ENCODE data around the gene GPR61. TPM values are rescaled to one million over a fixed set of nuclear protein-coding genes. Genes with fewer than 3 reads are reported as not detected.

The GPR61 gene
- total RNA-seq, 1 experiment from 2014 or later, result not detected

- ChIA-PET CTCF (no interaction called here), POLR2A (ENCODE audit: unreplicated experiment) (no interaction called here)
- no TSS peak for BruUV-seq (replicated peaks)
- Histone ChIP-seq H3K36me3 (ENCODE audit: low read depth) (peaks cover 69% of the 10 kb centered on the region), H2AFZ (no peak overlapping the region), H3K9me3 (ENCODE audit: insufficient read depth, low read depth) (no peaks in the 10 kb centered on the region), H3K27me3 (ENCODE audit: insufficient read depth, low read depth) (no peaks in the 10 kb centered on the region), H3K27ac (no peak overlapping the region), H3K4me2 (no peak overlapping the region), H3K9me2 (ENCODE audit: insufficient read depth) (no peaks in the 10 kb centered on the region), H4K20me1 (ENCODE audit: insufficient read depth) (peaks cover 6% of the 10 kb centered on the region; the same call in 1 of the 2 replicates), H3K4me3 (no peak overlapping the region), H3K79me2 (ENCODE audit: low read depth) (no peaks in the 10 kb centered on the region; the same call in 1 of the 2 replicates), H3K4me1 (replicated peaks; ENCODE audit: insufficient read depth) (no peaks in the 10 kb centered on the region), H3F3A (ENCODE audit: insufficient read depth, low read depth) (peaks cover 17% of the 10 kb centered on the region; the same call in 1 of the 2 replicates)
- DNase-seq, result no peak
- intact Hi-C loops (cut with micrococcal nuclease; ENCODE audit: unreplicated experiment), result no loop called here
- no peak for TF ChIP-seq CTCF (conservative IDR thresholded peaks at IDR 0.05)
- TF ChIP-seq EZH2 (IDR thresholded peaks at IDR 0.05; ENCODE audit: low read depth), result no peak
These were observed 50.0 kb downstream of the GPR61 start for GRCh38 chr1:109589679-109590078.

DNA sequence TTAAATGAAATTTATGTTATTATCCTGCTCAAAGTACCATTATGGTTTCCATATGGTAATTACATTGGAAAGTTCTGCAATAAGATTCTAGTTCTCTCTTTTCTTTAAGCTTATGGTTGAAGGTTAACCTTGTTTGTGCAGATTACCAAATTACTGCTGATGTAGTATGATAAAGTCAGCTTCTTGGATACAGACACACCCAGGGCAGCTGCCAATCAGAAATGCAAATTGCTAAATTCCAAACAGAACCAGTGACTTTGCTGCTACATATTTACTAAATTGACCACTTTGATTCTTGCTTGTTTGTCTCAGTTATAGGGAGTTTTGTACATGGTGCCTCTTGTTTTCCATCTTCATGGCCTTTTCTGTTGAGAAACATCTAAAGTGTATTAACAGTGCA, 53.2 kb downstream of the GPR61 start:
- no peak for DNase-seq

DNA sequence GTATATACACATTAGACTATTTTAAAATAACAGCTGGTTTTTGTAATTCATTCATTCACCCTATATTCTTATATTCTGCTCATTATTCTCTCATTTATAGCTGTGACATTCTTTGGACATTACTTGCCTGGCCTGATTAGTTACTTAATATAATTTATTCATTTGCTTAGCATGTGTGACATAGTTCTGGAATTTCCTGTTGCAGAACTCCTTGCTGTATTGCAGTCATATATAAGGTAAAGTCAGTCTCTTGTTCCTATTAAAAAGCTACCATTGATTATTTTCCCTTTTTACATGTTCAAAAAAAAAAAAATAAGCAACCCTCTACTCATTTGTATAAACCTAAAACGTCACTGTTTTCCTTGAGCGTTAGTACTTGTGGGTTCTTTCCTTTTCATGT, 55.9 kb downstream of the GPR61 start:
- Histone ChIP-seq H3K9me3 (ENCODE audit: insufficient read depth, low read depth) (no peaks in the 10 kb centered on the region), H2AFZ (no peak overlapping the region), H3K79me2 (ENCODE audit: low read depth) (no peaks in the 10 kb centered on the region), H3K4me2 (no peak overlapping the region), H4K20me1 (ENCODE audit: insufficient read depth) (peaks cover 12% of the 10 kb centered on the region; the same call in 1 of the 2 replicates), H3K4me3 (no peak overlapping the region), H3K9me2 (ENCODE audit: insufficient read depth) (no peaks in the 10 kb centered on the region), H3K27me3 (ENCODE audit: insufficient read depth, low read depth) (no peaks in the 10 kb centered on the region), H3F3A (ENCODE audit: insufficient read depth, low read depth) (0 out of 2 replicates have a peak, but pooled peaks cover 8% of the 10 kb centered on the region), H3K27ac (no peak overlapping the region), H3K36me3 (ENCODE audit: low read depth) (peaks cover 56% of the 10 kb centered on the region), H3K4me1 (replicated peaks; ENCODE audit: insufficient read depth) (no peaks in the 10 kb centered on the region)
- TF ChIP-seq EZH2 (IDR thresholded peaks at IDR 0.05; ENCODE audit: low read depth) (no peak), CTCF (conservative IDR thresholded peaks at IDR 0.05) (no peak)
- BruUV-seq (replicated peaks), result no TSS peak
- no peak for DNase-seq
- intact Hi-C loops (cut with micrococcal nuclease; ENCODE audit: unreplicated experiment), result no loop called here
- ChIA-PET CTCF (interaction anchor here (0.6 kb wide), 1 partner anchor 389 kb away, joined by 3 read pairs; the partner anchor contains the start of gene AHCYL1), POLR2A (ENCODE audit: unreplicated experiment) (no interaction called here)

More for the DNA sequence above, 53.2 kb downstream of the GPR61 start:
- no peaks in the 10 kb centered on the region for H3K9me2 ChIP-seq (ENCODE audit: insufficient read depth)
- peaks cover 62% of the 10 kb centered on the region for H3K36me3 ChIP-seq (ENCODE audit: low read depth)
- H3F3A ChIP-seq (ENCODE audit: insufficient read depth, low read depth), result 0 out of 2 replicates have a peak, but pooled peaks cover 13% of the 10 kb centered on the region
- no peak overlapping the region for H3K4me3 ChIP-seq
- POLR2A ChIA-PET (ENCODE audit: unreplicated experiment), result interaction anchor here (0.6 kb wide), 1 partner anchor 181 kb away, joined by 5 read pairs; no protein-coding TSS in a partner anchor
- H3K9me3 ChIP-seq (ENCODE audit: insufficient read depth, low read depth), result no peaks in the 10 kb centered on the region
- no peak overlapping the region for H3K4me2 ChIP-seq
- H3K79me2 ChIP-seq (ENCODE audit: low read depth), result no peaks in the 10 kb centered on the region
- no peak overlapping the region for H2AFZ ChIP-seq
- H4K20me1 ChIP-seq (ENCODE audit: insufficient read depth), result peaks cover 12% of the 10 kb centered on the region; the same call in 1 of the 2 replicates
- no TSS peak for BruUV-seq (replicated peaks)
- H3K27ac ChIP-seq, result no peak overlapping the region
- no peaks in the 10 kb centered on the region for H3K4me1 ChIP-seq (replicated peaks; ENCODE audit: insufficient read depth)
- TF ChIP-seq CTCF (conservative IDR thresholded peaks at IDR 0.05) (no peak), EZH2 (IDR thresholded peaks at IDR 0.05; ENCODE audit: low read depth) (no peak)
- intact Hi-C loops (cut with micrococcal nuclease; ENCODE audit: unreplicated experiment), result no loop called here
- no peaks in the 10 kb centered on the region for H3K27me3 ChIP-seq (ENCODE audit: insufficient read depth, low read depth)
- CTCF ChIA-PET, result no interaction called here

Other genes starting within 250 kb of the GPR61 start
- not detected in 2 replicates for gene MYBPHL, start 232.9 kb upstream of the GPR61 start, total RNA-seq (2021)
- 25.7 and 27.9 TPM in 2 replicates for gene SORT1, start 142.0 kb upstream of the GPR61 start, total RNA-seq (2021)
- 168 and 172 TPM in 2 replicates for gene PSMA5, start 113.4 kb upstream of the GPR61 start, total RNA-seq (2021)
- gene SYPL2, start 73.3 kb upstream of the GPR61 start, total RNA-seq (2021), result 0.09 and 0.28 TPM in 2 replicates
- 4.7 and 5.7 TPM in 2 replicates for gene ATXN7L2, start 56.0 kb upstream of the GPR61 start, total RNA-seq (2021)
- 11.6 and 11.7 TPM in 2 replicates for gene CYB561D1, start 45.8 kb upstream of the GPR61 start, total RNA-seq (2021)
- 4.1 and 4.2 TPM in 2 replicates for gene AMIGO1, start 30.1 kb upstream of the GPR61 start, total RNA-seq (2021)
- gene GNAI3, start 8.7 kb downstream of the GPR61 start, total RNA-seq (2021), result 7.6 and 10.0 TPM in 2 replicates
- 0.52 and 0.63 TPM in 2 replicates for gene GNAT2, start 79.7 kb downstream of the GPR61 start, total RNA-seq (2021)
- gene AMPD2, start 80.0 kb downstream of the GPR61 start, total RNA-seq (2021), result 66.7 and 78.6 TPM in 2 replicates
- 38.8 and 52.0 TPM in 2 replicates for gene GSTM4, start 116.2 kb downstream of the GPR61 start, total RNA-seq (2021)
- 9.3 and 10.2 TPM in 2 replicates for gene GSTM2, start 128.2 kb downstream of the GPR61 start, total RNA-seq (2021)
- gene GSTM1, start 147.9 kb downstream of the GPR61 start, total RNA-seq (2021), result not detected in 2 replicates
- gene GSTM5, start 172.4 kb downstream of the GPR61 start, total RNA-seq (2021), result not detected in 2 replicates
- gene GSTM3, start 201.2 kb downstream of the GPR61 start, total RNA-seq (2021), result 101 and 110 TPM in 2 replicates
- gene EPS8L3, start 224.1 kb downstream of the GPR61 start, total RNA-seq (2021), result 0.68 and 1.2 TPM in 2 replicates